GM23248 (cell line): ENCODE data around the gene PARP16. TPM values are rescaled to one million over a fixed set of nuclear protein-coding genes. Genes with fewer than 3 reads are reported as not detected.

Experiments used
- DNase-seq: peaks from one replicate; pipeline ENCODE4 v3.0.0-alpha.2; 2015
- H2AFZ ChIP-seq: fragments of 200-600 bp; sonication (generic); 2 replicates; pipeline ENCODE4 v1.6.1; 2016; ENCODE audit warnings: antibody characterized with exemption
- H3F3A ChIP-seq: fragments of 200-600 bp; sonication (generic); 2 replicates; pipeline ENCODE4 v1.6.1; 2016; ENCODE audit warnings: mild to moderate bottlenecking, antibody characterized with exemption, mixed run types; ENCODE audit not compliant: insufficient read depth
- H3K27ac ChIP-seq: fragments of 200-600 bp; sonication (generic); 2 replicates; pipeline ENCODE4 v1.5.1; 2016; ENCODE audit warnings: mild to moderate bottlenecking
- H3K27me3 ChIP-seq: fragments of 200-600 bp; sonication (generic); replicated peaks from 2 replicates; pipeline ENCODE4 v1.6.1; 2016; ENCODE audit warnings: mild to moderate bottlenecking; ENCODE audit not compliant: insufficient read depth
- H3K36me3 ChIP-seq: fragments of 200-600 bp; sonication (generic); 2 replicates; pipeline ENCODE4 v1.6.1; 2016; ENCODE audit warnings: low read depth, mild to moderate bottlenecking
- H3K4me1 ChIP-seq: fragments of 200-600 bp; sonication (generic); 2 replicates; pipeline ENCODE4 v1.6.1; 2016; ENCODE audit warnings: mild to moderate bottlenecking; ENCODE audit not compliant: insufficient read depth
- H3K4me2 ChIP-seq: fragments of 200-600 bp; sonication (generic); one replicate; pipeline ENCODE4 v1.6.1; 2016; ENCODE audit warnings: mild to moderate bottlenecking; ENCODE audit not compliant: unreplicated experiment
- H3K4me3 ChIP-seq: fragments of 200-600 bp; sonication (generic); 2 replicates; pipeline ENCODE4 v1.5.1; 2016; ENCODE audit warnings: mild to moderate bottlenecking
- H3K79me2 ChIP-seq: fragments of 200-600 bp; sonication (generic); 2 replicates; pipeline ENCODE4 v1.6.1; 2016; ENCODE audit warnings: mild to moderate bottlenecking; ENCODE audit not compliant: insufficient read depth
- H3K9ac ChIP-seq: fragments of 200-600 bp; sonication (generic); 2 replicates; pipeline ENCODE4 v1.6.1; 2016; ENCODE audit warnings: mild to moderate bottlenecking
- H3K9me2 ChIP-seq: fragments of 200-600 bp; sonication (generic); 2 replicates; pipeline ENCODE4 v1.6.1; 2016; ENCODE audit warnings: mixed run types, mild to moderate bottlenecking, moderate library complexity; ENCODE audit not compliant: insufficient read depth
- H3K9me3 ChIP-seq: fragments of 200-600 bp; sonication (generic); one replicate; pipeline ENCODE4 v1.6.1; 2017; ENCODE audit warnings: low read depth
- H4K20me1 ChIP-seq: fragments of 200-600 bp; sonication (generic); 2 replicates; pipeline ENCODE4 v1.6.0; 2016; ENCODE audit not compliant: insufficient read depth
- EZH2 ChIP-seq: fragments of 200-600 bp; sonication (generic); IDR thresholded peaks from 2 replicates; pipeline ENCODE4 v1.6.1; 2018; ENCODE audit warnings: antibody characterized with exemption, mild to moderate bottlenecking; ENCODE audit not compliant: insufficient read depth, poor library complexity, severe bottlenecking
- EZH2phosphoT487 ChIP-seq: fragments of 200-600 bp; sonication (generic); IDR thresholded peaks from 2 replicates; pipeline ENCODE4 v1.6.1; 2018; ENCODE audit warnings: antibody characterized with exemption, moderate library complexity, mild to moderate bottlenecking, low read depth; ENCODE audit not compliant: insufficient read depth
- WGBS, 2 experiments: methylation state at CpG; one replicate each; pipeline ENCODE4 v1.1.6; 2015 to 2017; ENCODE audit warnings: low lambda C conversion rate in 2 of 2, low coverage in 1 of 2; ENCODE audit errors: missing lambda C conversion rate in 2 of 2; 5-methylcytosine and 5-hydroxymethylcytosine counted together
- in situ Hi-C: fragments of 300-500 bp; cut with MboI; formaldehyde crosslinking; loops from 2 replicates; pipeline ENCODE4 v1.15.0; 2020
- polyA plus RNA-seq: library from polyadenylated mRNA; unstranded; fragments of >200 nt; fragmentation: Nextera tagmentation; extraction: Ambion mirVana; gene quantifications from 2 replicates; pipeline ENCODE4 v1.2.1, GENCODE V29; 2016
- total RNA-seq: library from RNA; depleted of rRNA; stranded (reverse); fragments of >200 nt; shearing (Covaris generic); gene quantifications from 2 replicates; pipeline ENCODE4 v1.2.3, GENCODE V29; 2014

The PARP16 gene
- total and polyA plus RNA-seq, 2 experiments from 2014 or later = 5.6 to 7.7 TPM

DNA sequence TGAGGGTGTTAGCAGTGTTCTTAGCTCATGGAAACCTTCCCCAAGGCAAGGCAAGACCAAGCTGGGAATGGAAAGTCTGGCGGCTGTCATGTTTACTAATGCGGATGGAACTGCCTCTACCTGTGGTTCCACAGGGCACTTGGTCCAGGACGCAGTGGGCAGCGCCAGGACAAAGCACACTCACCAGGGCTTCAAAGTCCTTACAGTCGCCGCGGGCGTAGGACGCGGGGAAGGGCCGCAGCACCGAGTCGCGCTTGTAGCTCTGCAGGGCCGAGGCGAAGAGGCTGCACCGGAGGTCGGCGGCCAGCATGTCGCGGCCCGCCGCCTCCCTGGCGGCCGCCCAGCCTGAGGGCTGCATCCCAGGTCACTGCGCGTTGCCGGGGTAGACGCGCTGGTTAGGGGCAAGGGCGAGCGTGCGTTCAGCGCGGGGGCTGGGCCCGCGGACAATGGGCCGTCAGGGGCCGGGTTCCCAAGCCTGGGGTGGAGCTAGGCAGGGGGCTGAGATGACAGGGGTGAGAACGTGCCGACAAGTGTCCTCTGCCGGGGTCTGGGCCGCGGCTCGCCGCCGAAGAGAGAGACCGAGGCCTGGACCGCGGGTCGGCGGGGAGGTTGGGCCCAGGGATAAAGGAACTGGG is 497 bp downstream of the PARP16 start:
- no peaks in the 10 kb centered on the region for H3K9me2 ChIP-seq
- H3K9ac ChIP-seq = peak overlapping the region; percentile 77
- peak; percentile 61 for DNase-seq
- H3K79me2 ChIP-seq = no peaks in the 10 kb centered on the region; the same call in 1 of the 2 replicates
- no peaks in the 10 kb centered on the region for H3K9me3 ChIP-seq
- H3K27me3 ChIP-seq = no peaks in the 10 kb centered on the region
- peaks cover 9% of the 10 kb centered on the region for H3K4me1 ChIP-seq
- H4K20me1 ChIP-seq = no peaks in the 10 kb centered on the region
- H3K27ac ChIP-seq = peak overlapping the region; percentile 28
- 1 to 2% methylated on average over 50 to 52 of the region's 52 CpGs for WGBS, 2 experiments
- peak overlapping the region; percentile 89 for H2AFZ ChIP-seq
- H3K4me2 ChIP-seq = peak overlapping the region; percentile 86
- in situ Hi-C loops = no loop called here
- TF ChIP-seq EZH2phosphoT487 (no peak), EZH2 (no peak)
- H3K36me3 ChIP-seq = no peaks in the 10 kb centered on the region
- H3F3A ChIP-seq = peaks cover 19% of the 10 kb centered on the region
- H3K4me3 ChIP-seq = peak overlapping the region; percentile 81

DNA sequence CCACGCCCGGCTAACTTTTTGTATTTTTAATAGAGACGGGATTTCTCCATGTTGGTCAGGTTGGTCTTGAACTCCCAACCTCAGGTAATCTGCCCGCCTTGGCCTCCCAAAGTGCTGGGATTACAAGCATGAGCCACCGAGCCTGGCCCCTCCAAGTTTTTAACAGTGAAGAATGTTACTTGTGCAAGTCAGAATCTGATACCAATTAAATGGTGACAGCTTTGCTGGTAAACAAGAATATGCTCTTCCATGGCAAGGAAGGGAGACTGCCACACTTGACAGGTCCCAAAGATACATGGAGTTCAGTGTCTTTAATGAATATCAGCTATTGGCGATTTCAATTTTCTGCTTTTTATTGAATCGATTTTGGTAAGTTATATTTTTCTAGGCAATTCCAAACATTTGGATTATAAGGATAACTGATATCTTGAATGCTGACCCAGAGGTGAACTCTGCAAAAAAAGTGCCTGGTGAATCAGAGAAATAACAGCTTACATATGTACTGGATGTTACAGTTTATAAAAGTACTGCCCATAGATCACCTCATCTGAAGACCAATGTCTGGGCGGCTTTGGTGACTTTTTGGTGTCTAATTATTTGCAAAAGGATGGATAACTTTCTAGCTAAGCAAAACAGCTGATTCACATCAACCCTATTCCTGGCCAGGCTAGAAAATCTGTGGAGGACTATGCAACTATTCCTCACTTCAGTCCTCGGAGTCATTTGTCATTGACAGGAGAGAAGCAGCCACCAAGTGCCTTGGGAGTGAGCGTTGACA is 1.2 kb downstream of the PARP16 start:
- Histone ChIP-seq H3K4me2 (peak overlapping the region; percentile 86), H3K4me1 (peaks cover 9% of the 10 kb centered on the region), H4K20me1 (no peaks in the 10 kb centered on the region), H3K36me3 (no peaks in the 10 kb centered on the region), H2AFZ (peak overlapping the region; percentile 89), H3K79me2 (no peaks in the 10 kb centered on the region; the same call in 1 of the 2 replicates), H3K9ac (peak overlapping the region; percentile 77), H3K4me3 (peak overlapping the region; percentile 81), H3K27ac (peak overlapping the region; percentile 28), H3K9me2 (no peaks in the 10 kb centered on the region), H3K9me3 (no peaks in the 10 kb centered on the region), H3K27me3 (no peaks in the 10 kb centered on the region), H3F3A (peaks cover 19% of the 10 kb centered on the region)
- peak; percentile 48 for DNase-seq
- TF ChIP-seq EZH2 (no peak), EZH2phosphoT487 (no peak)
- WGBS, 2 experiments = 51 to 54% methylated on average over 10 of the region's 10 CpGs
- in situ Hi-C loops = no loop called here

DNA sequence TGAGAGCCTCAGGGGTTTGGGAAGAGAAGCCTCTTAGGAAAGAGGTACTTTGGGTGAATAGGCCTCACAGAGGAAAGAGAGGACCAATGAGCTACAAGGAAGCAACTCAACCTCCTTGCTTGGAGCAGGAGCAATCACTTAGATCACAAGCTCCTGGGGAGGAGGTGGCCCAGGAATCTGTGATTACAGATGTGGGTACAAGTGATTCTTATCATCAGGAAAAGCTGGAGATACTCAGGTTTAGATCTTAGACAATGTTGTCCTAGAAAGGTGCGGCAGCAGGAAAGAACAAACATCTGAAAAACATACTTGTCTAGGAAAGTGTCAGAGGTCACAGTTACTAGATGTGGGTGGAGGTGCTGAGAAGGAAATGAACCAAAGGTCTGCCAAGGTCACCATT is 8.2 kb downstream of the PARP16 start:
- H3K9me2 ChIP-seq = no peaks in the 10 kb centered on the region
- DNase-seq = no peak
- no peaks in the 10 kb centered on the region for H3K9me3 ChIP-seq
- 0 out of 2 replicates have a peak, but pooled peaks cover 4% of the 10 kb centered on the region for H3K4me1 ChIP-seq
- no peaks in the 10 kb centered on the region for H3K27me3 ChIP-seq
- H2AFZ ChIP-seq = no peak overlapping the region
- in situ Hi-C loops = no loop called here
- WGBS, 2 experiments = 100% methylated on average over 1 of the region's 1 CpG
- H3K9ac ChIP-seq = no peak overlapping the region
- no peak overlapping the region for H3K4me3 ChIP-seq
- H4K20me1 ChIP-seq = no peaks in the 10 kb centered on the region
- no peak overlapping the region for H3K4me2 ChIP-seq
- H3K36me3 ChIP-seq = no peaks in the 10 kb centered on the region
- no peaks in the 10 kb centered on the region for H3F3A ChIP-seq
- no peaks in the 10 kb centered on the region for H3K79me2 ChIP-seq
- H3K27ac ChIP-seq = no peak overlapping the region
- TF ChIP-seq EZH2 (no peak), EZH2phosphoT487 (no peak)

DNA sequence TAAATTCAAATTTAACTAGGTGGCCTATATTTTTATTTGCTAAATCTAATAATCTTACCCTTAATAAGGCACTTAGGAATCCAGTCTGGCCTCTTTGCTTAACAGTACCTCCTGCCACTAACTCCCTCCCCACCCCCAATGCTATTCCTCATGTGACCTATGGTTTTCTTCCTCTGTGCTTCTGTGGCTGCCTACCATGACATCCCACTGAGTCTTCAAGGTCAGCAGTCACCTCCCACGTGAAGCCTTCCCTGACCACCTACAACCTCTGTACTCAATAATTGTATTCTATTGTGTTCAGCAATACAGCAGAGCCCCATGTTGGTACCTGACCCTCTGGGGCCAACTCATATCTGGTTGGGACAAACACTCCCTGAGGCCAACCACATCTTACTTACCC is 9.7 kb downstream of the PARP16 start:
- no peak for DNase-seq
- H3K9ac ChIP-seq = no peak overlapping the region
- no peaks in the 10 kb centered on the region for H3K36me3 ChIP-seq
- H3K9me2 ChIP-seq = no peaks in the 10 kb centered on the region
- H3K79me2 ChIP-seq = no peaks in the 10 kb centered on the region
- TF ChIP-seq EZH2 (no peak), EZH2phosphoT487 (no peak)
- no peak overlapping the region for H3K4me2 ChIP-seq
- 0 out of 2 replicates have a peak, but pooled peaks cover 4% of the 10 kb centered on the region for H3K4me1 ChIP-seq
- 63 to 67% methylated on average over 1 of the region's 1 CpG for WGBS, 2 experiments
- H3K27me3 ChIP-seq = no peaks in the 10 kb centered on the region
- H4K20me1 ChIP-seq = no peaks in the 10 kb centered on the region
- H3K9me3 ChIP-seq = no peaks in the 10 kb centered on the region
- in situ Hi-C loops = no loop called here
- H3F3A ChIP-seq = no peaks in the 10 kb centered on the region
- no peak overlapping the region for H3K4me3 ChIP-seq
- H3K27ac ChIP-seq = no peak overlapping the region
- H2AFZ ChIP-seq = no peak overlapping the region
